CMK (cell line): ENCODE measurements around the gene GCDH.
"Not testable (repeated sequence)": the region's sequence is repeated elsewhere in the genome, so short reads cannot be mapped to it uniquely, and the experiment has no call there.

Source experiments
- DNase-seq: peaks from one replicate; pipeline ENCODE4 v3.0.0-alpha.2; 2010; ENCODE audit warnings: low read depth

The GCDH gene

GRCh38 chr19:12890787-12891552 lies at the start of gene GCDH:
TSS of gene GCDH (plus strand) at chr19:12891160. CDS start at chr19:12891305, 145 bp downstream.
- DNase-seq: peak; percentile 96

- no peak for DNase-seq
Observed at GRCh38 chr19:12842511-12842910, 48.4 kb upstream of the GCDH start.

GRCh38 chr19:12843328-12843727 lies 47.6 kb upstream of the GCDH start:
- DNase-seq: no peak

GRCh38 chr19:12843999-12844732 lies 46.8 kb upstream of the GCDH start:
- DNase-seq: no peak

GRCh38 chr19:12846613-12847012 lies 44.3 kb upstream of the GCDH start:
- DNase-seq: not testable (repeated sequence)

GRCh38 chr19:12847159-12848139 lies 43.5 kb upstream of the GCDH start:
- peak; percentile 49 for DNase-seq

- no peak for DNase-seq
Observed at GRCh38 chr19:12856653-12857052, 34.3 kb upstream of the GCDH start.

- DNase-seq: no peak
Observed at GRCh38 chr19:12858041-12858928, 32.7 kb upstream of the GCDH start.

- DNase-seq: no peak
Observed at GRCh38 chr19:12859546-12859945, 31.4 kb upstream of the GCDH start.

- no peak for DNase-seq
Observed at GRCh38 chr19:12864143-12864542, 26.8 kb upstream of the GCDH start.

GRCh38 chr19:12864721-12865715 lies 25.9 kb upstream of the GCDH start:
- DNase-seq: no peak

GRCh38 chr19:12865746-12866415 lies 25.1 kb upstream of the GCDH start:
- no peak for DNase-seq

GRCh38 chr19:12866416-12867119 lies 24.4 kb upstream of the GCDH start:
- no peak for DNase-seq

GRCh38 chr19:12867120-12868099 lies 23.6 kb upstream of the GCDH start:
- peak; percentile 71 for DNase-seq

- DNase-seq: no peak
Observed at GRCh38 chr19:12868540-12869112, 22.3 kb upstream of the GCDH start.

GRCh38 chr19:12871681-12872080 lies 19.3 kb upstream of the GCDH start:
- DNase-seq: no peak

- DNase-seq: no peak
Observed at GRCh38 chr19:12872255-12872654, 18.7 kb upstream of the GCDH start.
